Adrenal gland (tissue), 5 donors: ENCODE measurements around the gene FAM117B.

Experiments
- CTCF ChIP-seq, 6 experiments: fragments of 450-650 bp in 4 of 6; fragments of 200-600 bp in 2 of 6; sonication (generic) in 1 of 6; IDR thresholded peaks; 1 replicate in 5 of 6; 2 replicates in 1 of 6; pipeline versions ENCODE4 v1.5.1 to v1.8.0; 2016 to 2021; ENCODE audit warnings: antibody characterized with exemption in 6 of 6, mild to moderate bottlenecking in 2 of 6, moderate library complexity in 1 of 6
- POLR2A ChIP-seq, 2 donors: fragments of 450-650 bp; IDR thresholded peaks; one replicate each; pipeline ENCODE4 v1.6.1; 2017; ENCODE audit warnings: antibody characterized with exemption in 2 of 2, mild to moderate bottlenecking in 2 of 2, moderate library complexity in 1 of 2
- donor health status: DM: no; HTN: no; CAD: no.

GRCh38 chr2:202774104-202774503 lies 139.3 kb downstream of the FAM117B start:
- TF ChIP-seq POLR2A (IDR thresholded peaks at IDR 0.05) (no peak), CTCF (IDR thresholded peaks at IDR 0.05) (no peak)
